ENCODE data around the gene SAFB2.
A peak's percentile ranks its signal among the peaks of the same experiment; 100 is the strongest.

The SAFB2 gene

GRCh38 chr19:5603626-5604025 lies 18.9 kb downstream of the SAFB2 start:
- peaks cover 86% of the 10 kb centered on the region for H3K36me3 Mint-ChIP-seq (ENCODE audit: low read depth)
- no peak overlapping the region for H3K4me3 Mint-ChIP-seq
- H3K27ac Mint-ChIP-seq, result no peak overlapping the region
- no peaks in the 10 kb centered on the region for H3K9me3 Mint-ChIP-seq
- H3K27me3 Mint-ChIP-seq (ENCODE audit: low read depth), result no peaks in the 10 kb centered on the region
- no peaks in the 10 kb centered on the region for H3K4me1 Mint-ChIP-seq
- no peak for TF ChIP-seq CTCF (IDR thresholded peaks at IDR 0.05; ENCODE audit: unreplicated experiment in 3 of 3)

GRCh38 chr19:5600797-5601196 lies 21.8 kb downstream of the SAFB2 start:
- Mint-ChIP-seq H3K36me3 (ENCODE audit: low read depth) (peaks cover 80% of the 10 kb centered on the region), H3K9me3 (no peaks in the 10 kb centered on the region), H3K4me3 (no peak overlapping the region), H3K4me1 (no peaks in the 10 kb centered on the region), H3K27ac (peak overlapping the region in 1 of 3 experiments; percentile 6), H3K27me3 (ENCODE audit: low read depth) (no peaks in the 10 kb centered on the region)
- TF ChIP-seq CTCF (IDR thresholded peaks at IDR 0.05; ENCODE audit: unreplicated experiment in 3 of 3), result no peak

- TF ChIP-seq CTCF (IDR thresholded peaks at IDR 0.05; ENCODE audit: unreplicated experiment in 3 of 3), result no peak
These were observed 26.8 kb downstream of the SAFB2 start for GRCh38 chr19:5595745-5596144.

DNA sequence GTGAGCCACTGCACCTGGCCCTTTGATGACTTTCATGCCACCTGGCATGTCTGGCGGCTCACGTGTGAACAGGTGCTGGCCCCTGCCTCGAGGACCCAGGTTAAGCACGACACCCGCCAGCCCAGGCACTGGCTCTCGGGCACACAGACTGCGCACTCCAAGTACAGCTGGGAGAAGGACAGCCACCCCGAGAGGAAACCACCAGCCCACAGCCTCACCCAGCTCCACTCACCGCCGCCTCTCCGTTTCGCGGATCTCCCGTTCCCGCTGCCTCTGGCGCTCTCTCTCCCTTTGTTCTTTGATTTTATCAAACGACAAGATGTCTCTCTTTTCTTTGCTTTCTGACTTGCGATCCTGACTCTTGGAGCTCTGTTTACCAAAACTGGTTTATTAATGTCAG lies 27.4 kb downstream of the SAFB2 start:
- Mint-ChIP-seq H3K27ac (no peak overlapping the region), H3K4me3 (no peak overlapping the region), H3K27me3 (ENCODE audit: low read depth) (no peaks in the 10 kb centered on the region), H3K4me1 (no peaks in the 10 kb centered on the region), H3K36me3 (ENCODE audit: low read depth) (peaks cover 76% of the 10 kb centered on the region), H3K9me3 (no peaks in the 10 kb centered on the region)
- TF ChIP-seq CTCF (IDR thresholded peaks at IDR 0.05; ENCODE audit: unreplicated experiment in 3 of 3), result no peak

More at GRCh38 chr19:5595745-5596144, 26.8 kb downstream of the SAFB2 start:
- Mint-ChIP-seq H3K36me3 (ENCODE audit: low read depth) (peaks cover 77% of the 10 kb centered on the region), H3K4me1 (no peaks in the 10 kb centered on the region), H3K27me3 (ENCODE audit: low read depth) (no peaks in the 10 kb centered on the region), H3K4me3 (no peak overlapping the region), H3K27ac (no peak overlapping the region), H3K9me3 (no peaks in the 10 kb centered on the region)

- TF ChIP-seq CTCF (IDR thresholded peaks at IDR 0.05; ENCODE audit: unreplicated experiment in 3 of 3), result no peak
- H3K36me3 Mint-ChIP-seq (ENCODE audit: low read depth), result peaks cover 73% of the 10 kb centered on the region
These were observed 28.0 kb downstream of the SAFB2 start for GRCh38 chr19:5594521-5594950.

More at GRCh38 chr19:5594521-5594950, 28.0 kb downstream of the SAFB2 start:
- H3K4me3 Mint-ChIP-seq, result no peak overlapping the region
- no peaks in the 10 kb centered on the region for H3K9me3 Mint-ChIP-seq
- H3K27me3 Mint-ChIP-seq (ENCODE audit: low read depth), result no peaks in the 10 kb centered on the region
- no peaks in the 10 kb centered on the region for H3K4me1 Mint-ChIP-seq
- H3K27ac Mint-ChIP-seq, result peak overlapping the region in 1 of 3 experiments; percentile 63

Data from nephron (organoid).